Adrenal gland (tissue), 5 donors: Measurements from ENCODE around the gene HDDC3.

ENCODE experiments used
- CTCF ChIP-seq, 6 experiments: fragments of 450-650 bp in 4 of 6; fragments of 200-600 bp in 2 of 6; sonication (generic) in 1 of 6; IDR thresholded peaks; 1 replicate in 5 of 6; 2 replicates in 1 of 6; pipeline versions ENCODE4 v1.5.1 to v1.8.0; 2016 to 2021; ENCODE audit warnings: antibody characterized with exemption in 6 of 6, mild to moderate bottlenecking in 2 of 6, moderate library complexity in 1 of 6
- POLR2A ChIP-seq, 2 donors: fragments of 450-650 bp; IDR thresholded peaks; one replicate each; pipeline ENCODE4 v1.6.1; 2017; ENCODE audit warnings: antibody characterized with exemption in 2 of 2, mild to moderate bottlenecking in 2 of 2, moderate library complexity in 1 of 2
- donor health status: DM: no; HTN: no; CAD: no.

GRCh38 chr15:90938261-90938660 lies 5.9 kb upstream of the HDDC3 start:
- TF ChIP-seq CTCF (IDR thresholded peaks at IDR 0.05) (no peak), POLR2A (IDR thresholded peaks at IDR 0.05) (no peak)
